Renal cortex interstitium (tissue), 11 donors: ENCODE measurements around the gene DMRT1. TPM values are rescaled to one million over a fixed set of nuclear protein-coding genes. Genes with fewer than 3 reads are reported as not detected.
"Not testable (repeated sequence)": the region's sequence is repeated elsewhere in the genome, so short reads cannot be mapped to it uniquely, and the experiment has no call there.

Experiments
- DNase-seq, 11 donors: peaks; one replicate each; pipeline ENCODE4 v3.0.0-alpha.2; 2013; ENCODE audit warnings: low read depth in 9 of 11, low spot score in 4 of 11; ENCODE audit errors: extremely low read depth in 1 of 11
- polyA plus RNA-seq, 3 donors: library from polyadenylated mRNA; unstranded; fragments of 120-200 nt; gene quantifications; one replicate each; pipeline ENCODE4 v1.2.1, GENCODE V29; 2013; ENCODE audit not compliant: insufficient read length in 3 of 3

The DMRT1 gene
- polyA plus RNA-seq, 3 donors = 0.09 to 0.10 TPM; not detected in 1

GRCh38 chr9:847505-847904 is 6.0 kb downstream of the DMRT1 start:
- no peak for DNase-seq

GRCh38 chr9:849431-849830 is 7.9 kb downstream of the DMRT1 start:
- DNase-seq = no peak

DNA sequence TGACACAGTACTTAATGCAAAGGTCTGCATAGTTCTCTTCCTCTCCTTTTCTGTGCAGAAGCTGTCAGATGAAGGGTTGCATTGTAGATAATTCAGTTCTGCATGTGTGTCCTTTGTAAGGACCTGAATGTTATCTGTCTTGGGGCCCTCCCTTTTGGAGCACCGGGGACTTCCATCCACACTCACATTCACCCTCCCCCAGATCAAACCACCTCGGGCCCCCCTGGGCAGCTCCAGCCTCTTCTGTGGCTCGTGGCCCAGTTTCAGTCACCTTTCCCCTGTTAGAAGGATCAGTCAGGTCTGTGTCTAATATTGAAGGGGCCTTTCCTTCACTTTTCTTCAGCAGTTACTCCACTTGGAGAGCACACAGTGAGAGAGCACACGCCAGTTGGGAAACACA is 11.0 kb downstream of the DMRT1 start:
- no peak for DNase-seq

GRCh38 chr9:859251-859650 is 17.8 kb downstream of the DMRT1 start:
- DNase-seq = no peak

GRCh38 chr9:860706-861105 is 19.2 kb downstream of the DMRT1 start:
- no peak for DNase-seq

GRCh38 chr9:861525-861924 is 20.0 kb downstream of the DMRT1 start:
- DNase-seq = not testable (repeated sequence)

DNA sequence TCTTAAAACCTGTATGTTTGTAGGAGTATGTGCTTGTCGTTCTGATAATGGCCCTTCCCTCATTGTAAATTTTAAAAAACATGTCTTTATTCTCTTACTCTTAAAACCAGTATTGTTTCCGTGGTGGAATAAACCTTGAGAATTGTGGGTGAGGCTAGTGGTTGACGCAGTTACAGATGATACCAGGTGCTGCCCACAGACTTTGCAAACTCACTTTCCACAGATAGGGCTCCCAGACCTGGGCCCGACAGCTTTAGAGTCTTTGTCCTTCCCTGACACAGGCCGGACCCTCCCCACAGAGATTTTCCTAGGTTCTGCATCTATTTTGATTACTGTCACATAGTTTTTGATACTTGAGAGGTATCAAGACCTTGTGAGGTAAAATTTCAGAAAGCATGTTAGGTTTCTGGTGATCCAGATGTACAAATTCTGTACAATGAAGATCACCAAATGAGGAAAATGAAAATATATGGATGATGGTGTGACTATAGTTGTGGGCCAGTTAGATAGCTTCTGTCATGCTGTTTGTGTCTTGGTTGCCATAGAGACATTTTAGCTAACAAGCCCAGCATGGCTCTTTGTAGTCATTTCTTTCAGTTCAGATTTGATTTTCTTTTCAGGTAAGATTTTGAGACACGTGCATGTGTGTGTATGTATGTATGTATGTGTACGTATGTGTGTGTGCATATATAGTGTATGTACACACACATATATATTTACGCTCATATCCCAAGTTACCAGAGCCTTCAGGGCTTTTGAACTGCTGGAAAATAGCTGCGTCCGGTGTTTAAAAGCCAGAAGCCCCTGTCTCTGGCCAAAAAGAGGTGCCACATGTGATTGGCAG is 33.8 kb downstream of the DMRT1 start:
- DNase-seq = no peak

DNA sequence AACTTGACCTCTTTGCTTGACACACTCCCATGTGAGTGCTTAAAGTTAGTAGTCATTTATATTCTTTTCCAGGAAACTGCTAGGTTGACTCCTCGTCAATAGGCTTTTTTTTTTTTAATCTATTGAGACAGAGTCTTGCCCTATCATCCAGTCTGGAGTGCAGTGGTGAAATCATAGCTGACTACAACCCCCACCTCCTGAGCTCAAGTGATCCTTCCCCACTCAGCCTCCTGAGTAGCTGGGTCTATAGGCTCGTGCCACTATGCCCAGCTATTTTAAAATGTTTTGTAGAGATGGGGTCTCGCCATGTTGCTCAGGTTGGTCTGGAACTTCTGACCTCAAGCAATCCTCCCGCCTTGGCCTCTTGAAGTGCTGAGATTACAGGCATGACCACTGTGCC is 34.9 kb downstream of the DMRT1 start:
- DNase-seq = no peak

DNA sequence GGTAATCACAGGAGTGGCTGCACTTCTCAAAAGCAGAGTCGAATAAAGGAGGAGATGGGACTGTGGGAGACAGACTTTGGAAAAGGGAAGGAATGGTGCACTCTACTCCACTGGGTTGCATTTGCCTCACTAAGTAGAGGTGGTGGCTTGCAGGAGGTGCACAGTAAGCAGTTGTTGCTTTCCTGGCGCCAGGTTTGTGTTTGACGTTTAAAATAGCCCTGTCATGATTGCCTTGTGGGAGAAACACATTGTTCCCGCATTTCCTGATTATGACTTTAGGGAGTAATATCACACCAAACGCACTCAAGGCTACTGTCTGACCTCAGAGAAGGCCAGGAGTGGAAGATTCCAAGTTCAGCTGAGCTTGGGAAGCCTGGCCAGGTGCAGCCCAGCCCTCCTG is 36.7 kb downstream of the DMRT1 start:
- DNase-seq = no peak

GRCh38 chr9:880725-881124 is 39.2 kb downstream of the DMRT1 start:
- DNase-seq = no peak

DNA sequence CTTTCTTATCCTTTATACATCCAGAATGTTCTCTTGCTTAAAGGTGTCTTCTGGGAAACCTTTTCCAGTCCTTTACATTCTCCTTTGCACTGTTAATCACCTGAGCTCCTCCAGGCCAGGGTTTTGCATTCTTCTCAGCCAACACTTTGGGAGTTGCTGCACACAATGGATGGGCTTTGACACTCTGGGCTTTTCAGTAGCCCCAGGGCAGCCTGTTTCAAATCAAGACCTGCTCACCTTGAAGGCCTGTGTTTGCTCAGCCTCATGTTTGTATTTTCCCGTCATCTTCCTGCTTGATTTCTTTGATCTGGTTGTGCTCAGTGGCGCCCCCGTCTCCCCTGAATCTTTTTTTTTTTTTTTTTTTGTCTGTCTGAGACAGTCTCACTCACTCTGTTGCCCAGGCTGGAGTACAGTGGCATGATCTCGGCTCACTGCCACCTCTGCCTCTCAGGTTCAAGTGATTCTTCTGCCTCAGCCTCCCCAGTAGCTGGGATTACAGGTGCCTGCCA is 41.0 kb downstream of the DMRT1 start:
- DNase-seq = no peak

DNA sequence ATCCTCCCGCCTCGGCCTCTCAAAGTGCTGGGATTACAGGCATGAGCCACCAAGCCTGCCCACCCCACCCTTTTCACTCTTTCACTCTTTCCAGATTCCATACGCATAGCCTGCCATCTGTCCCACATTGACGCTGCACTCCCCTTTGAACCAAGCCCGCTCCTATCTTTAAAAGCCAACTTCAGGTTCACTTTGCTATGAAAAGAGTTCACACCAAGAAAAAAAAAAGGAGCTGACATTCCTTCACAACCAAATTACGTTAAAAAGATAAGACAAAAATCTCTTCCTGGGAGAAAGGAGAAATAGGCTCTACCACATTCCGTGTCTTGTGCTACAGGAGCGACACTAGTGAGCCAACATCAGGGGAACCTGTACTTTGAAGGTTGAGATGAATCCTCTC is 41.5 kb downstream of the DMRT1 start:
- no peak for DNase-seq

DNA sequence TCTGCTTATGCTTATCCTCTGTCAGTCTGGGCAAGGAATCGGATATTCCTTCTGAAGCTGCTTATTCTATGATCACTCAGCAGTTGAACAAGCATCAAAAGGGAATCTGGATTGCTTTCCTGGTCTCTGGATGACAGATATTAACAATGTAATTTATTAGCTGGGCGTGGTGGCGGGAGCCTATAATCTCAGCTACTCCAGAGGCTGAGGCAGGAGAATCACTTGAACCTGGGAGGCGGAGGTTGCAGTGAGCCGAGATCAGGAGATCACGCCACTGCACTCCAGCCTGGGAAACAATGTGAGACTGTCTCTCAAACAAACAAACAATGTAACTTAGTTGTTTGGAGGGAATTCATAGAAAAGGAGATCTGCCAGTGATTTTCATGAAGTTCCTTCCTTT is 45.4 kb downstream of the DMRT1 start:
- no peak for DNase-seq

DNA sequence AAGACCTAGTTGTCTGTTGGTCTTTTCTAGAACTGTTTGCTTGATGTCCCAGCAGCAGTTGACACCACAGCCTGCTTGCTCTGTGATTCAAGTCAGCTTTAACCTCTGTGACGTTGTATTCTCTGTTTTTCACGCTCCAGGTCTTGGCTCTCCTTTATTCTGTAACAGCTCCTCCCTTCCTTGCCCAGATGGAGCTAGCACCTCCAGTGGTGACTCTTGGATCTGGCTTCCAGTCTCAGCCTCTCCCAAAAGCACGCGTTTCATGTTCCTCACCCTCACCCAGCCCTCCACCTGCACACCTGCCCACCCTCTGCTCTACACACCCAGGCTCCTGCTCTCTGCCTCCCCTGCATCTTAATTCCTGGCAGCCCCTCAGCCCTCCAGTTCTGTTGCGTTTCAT is 50.6 kb downstream of the DMRT1 start:
- DNase-seq = no peak

DNA sequence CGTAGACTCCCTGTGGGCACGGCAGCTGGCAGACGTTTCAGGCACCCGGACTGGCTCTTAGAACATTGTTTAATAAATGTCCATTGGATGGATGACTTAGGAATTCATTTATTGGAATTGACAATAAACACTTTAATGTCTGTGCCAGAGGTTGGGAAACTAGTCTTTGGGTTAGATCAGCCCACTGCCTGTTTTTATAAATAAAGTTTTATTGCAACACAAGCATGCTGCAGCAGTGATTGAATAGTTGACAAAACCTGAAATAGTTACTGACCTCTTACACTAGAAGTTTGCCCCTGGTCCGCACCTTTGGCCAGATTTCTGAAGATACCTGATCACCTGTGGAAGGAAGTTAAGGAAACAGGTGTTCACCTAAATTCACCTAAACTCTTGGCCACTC is 51.6 kb downstream of the DMRT1 start:
- no peak for DNase-seq

GRCh38 chr9:893843-894420 is 52.4 kb downstream of the DMRT1 start:
- DNase-seq = peak in 10 of 11 donors; percentile 27 to 58 (median 46)

- peak; percentile 29 to 82 (median 56) for DNase-seq
These were observed 58.1 kb downstream of the DMRT1 start for GRCh38 chr9:899440-900184.

- no peak for DNase-seq
These were observed 62.4 kb downstream of the DMRT1 start for GRCh38 chr9:903886-904285.

- no peak for DNase-seq
These were observed 64.4 kb downstream of the DMRT1 start for GRCh38 chr9:905906-906305.
